Liver (tissue), 9 donors: ENCODE data around the gene CDKN2B-AS1. TPM values are rescaled to one million over a fixed set of nuclear protein-coding genes. Genes with fewer than 3 reads are reported as not detected.

ENCODE experiments used
- DNase-seq: peaks from one replicate; pipeline ENCODE4 v3.0.0-alpha.2; 2017; ENCODE audit warnings: low spot score
- H3K27ac ChIP-seq, 2 donors: one replicate each; pipeline ENCODE4 v1.7.0; 2013; ENCODE audit warnings: inconsistent platforms in 2 of 2, low read length in 2 of 2, control low read depth in 1 of 2, low read depth in 1 of 2, mild to moderate bottlenecking in 1 of 2
- H3K27me3 ChIP-seq, 4 donors: one replicate each; pipeline versions ENCODE4 v1.6.1 to v1.7.0; 2013; ENCODE audit warnings: low read length in 3 of 4, inconsistent platforms in 1 of 4, mild to moderate bottlenecking in 1 of 4, moderate library complexity in 1 of 4; ENCODE audit not compliant: control insufficient read depth in 4 of 4, insufficient read depth in 4 of 4
- H3K36me3 ChIP-seq, 4 donors: one replicate each; pipeline versions ENCODE4 v1.6.1 to v1.7.0; 2013; ENCODE audit warnings: low read length in 3 of 4, mild to moderate bottlenecking in 3 of 4, low read depth in 1 of 4, moderate library complexity in 1 of 4; ENCODE audit not compliant: control insufficient read depth in 4 of 4, insufficient read depth in 3 of 4
- H3K4me1 ChIP-seq, 4 donors: one replicate each; pipeline versions ENCODE4 v1.6.1 to v1.7.0; 2013; ENCODE audit warnings: low read length in 3 of 4, mild to moderate bottlenecking in 3 of 4, moderate library complexity in 1 of 4; ENCODE audit not compliant: control insufficient read depth in 4 of 4, insufficient read depth in 4 of 4
- H3K4me3 ChIP-seq, 3 donors: one replicate each; pipeline versions ENCODE4 v1.6.1 to v1.7.0; 2013; ENCODE audit warnings: low read length in 3 of 3, control low read depth in 1 of 3, low read depth in 1 of 3, mild to moderate bottlenecking in 1 of 3
- H3K9ac ChIP-seq, 2 donors: one replicate each; pipeline ENCODE4 v1.7.0; 2013; ENCODE audit warnings: low read length in 2 of 2, mild to moderate bottlenecking in 2 of 2, moderate library complexity in 2 of 2, control low read depth in 1 of 2, low read depth in 1 of 2
- H3K9me3 ChIP-seq, 4 donors: one replicate each; pipeline versions ENCODE4 v1.6.1 to v1.7.0; 2013; ENCODE audit warnings: low read length in 3 of 4; ENCODE audit not compliant: control insufficient read depth in 4 of 4
- EGR1 ChIP-seq, 2 donors: IDR thresholded peaks; 2 replicates each; pipeline ENCODE4 v1.6.1; 2016 to 2018; ENCODE audit warnings: antibody characterized with exemption in 2 of 2, low read depth in 2 of 2
- FOXA1 ChIP-seq: IDR thresholded peaks from 2 replicates; pipeline ENCODE4 v1.6.1; 2016; ENCODE audit warnings: antibody characterized with exemption
- FOXA2 ChIP-seq: IDR thresholded peaks from 2 replicates; pipeline ENCODE4 v1.6.1; 2016; ENCODE audit warnings: antibody characterized with exemption
- GABPA ChIP-seq, 2 donors: IDR thresholded peaks in 1 of 2; conservative IDR thresholded peaks in 1 of 2; 2 replicates each; pipeline ENCODE4 v1.6.1; 2016; ENCODE audit warnings: antibody characterized with exemption in 2 of 2, mild to moderate bottlenecking in 1 of 2, moderate library complexity in 1 of 2
- HNF4A ChIP-seq, 2 donors: conservative IDR thresholded peaks; 2 replicates each; pipeline ENCODE4 v1.6.1; 2016; ENCODE audit warnings: antibody characterized with exemption in 2 of 2, mild to moderate bottlenecking in 2 of 2
- HNF4G ChIP-seq: IDR thresholded peaks from 2 replicates; pipeline ENCODE4 v1.6.1; 2016; ENCODE audit warnings: antibody characterized with exemption
- JUND ChIP-seq, 2 donors: IDR thresholded peaks; 2 replicates each; pipeline ENCODE4 v1.6.1; 2016; ENCODE audit warnings: antibody characterized with exemption in 2 of 2
- NR2F2 ChIP-seq: IDR thresholded peaks from 2 replicates; pipeline ENCODE4 v1.6.1; 2016; ENCODE audit warnings: antibody characterized with exemption
- RAD21 ChIP-seq, 2 donors: IDR thresholded peaks; 2 replicates each; pipeline ENCODE4 v1.6.1; 2016; ENCODE audit warnings: antibody characterized with exemption in 2 of 2, mild to moderate bottlenecking in 2 of 2
- RXRA ChIP-seq, 2 donors: IDR thresholded peaks; 2 replicates each; pipeline ENCODE4 v1.6.1; 2017 to 2018; ENCODE audit warnings: antibody characterized with exemption in 2 of 2, mild to moderate bottlenecking in 1 of 2
- SP1 ChIP-seq: IDR thresholded peaks from 2 replicates; pipeline ENCODE4 v1.6.1; 2018; ENCODE audit warnings: antibody characterized with exemption, mild to moderate bottlenecking
- TAF1 ChIP-seq: conservative IDR thresholded peaks from 2 replicates; pipeline ENCODE4 v1.6.1; 2016; ENCODE audit warnings: antibody characterized with exemption, mild to moderate bottlenecking
- YY1 ChIP-seq: IDR thresholded peaks from 2 replicates; pipeline ENCODE4 v1.6.1; 2016; ENCODE audit warnings: antibody characterized with exemption, mild to moderate bottlenecking
- WGBS: extraction: QIAGEN DNeasy Blood & Tissue Kit; methylation state at CpG from one replicate; pipeline ENCODE4 v1.1.7; 2013; 5-methylcytosine and 5-hydroxymethylcytosine counted together
- polyA plus RNA-seq, 2 donors: library from polyadenylated mRNA; stranded (reverse) in 1 of 2; unstranded in 1 of 2; fragments of 200-250 nt in 1 of 2; fragments of >200 nt in 1 of 2; fragmentation: Nextera tagmentation in 1 of 2; extraction: Ambion mirVana in 1 of 2; gene quantifications; one replicate each; pipeline versions ENCODE4 v1.2.1 to v1.2.3, GENCODE V29; 2013 to 2015
- total RNA-seq, 2 donors: library from RNA; depleted of rRNA; stranded (reverse); fragments of >200 nt; gene quantifications; one replicate each; pipeline ENCODE4 v1.2.3, GENCODE V29; 2014
- TF ChIP-seq, protein P1 (sequence below): IDR thresholded peaks from 2 replicates; pipeline ENCODE4 v1.6.1; 2016; ENCODE audit warnings: antibody characterized with exemption
- TF ChIP-seq, protein P2 (sequence below): IDR thresholded peaks from 2 replicates; pipeline ENCODE4 v1.6.1; 2016; ENCODE audit warnings: antibody characterized with exemption
- TF ChIP-seq, protein P3 (sequence below): fragments of 150-350 bp; IDR thresholded peaks from 2 replicates; pipeline ENCODE4 v1.5.1; 2017; ENCODE audit warnings: improper control_type of control experiment, low read depth, low read length; ENCODE audit not compliant: missing input control
- TF ChIP-seq, protein P4 (sequence below): IDR thresholded peaks from 2 replicates; pipeline ENCODE4 v1.6.1; 2016; ENCODE audit warnings: antibody characterized with exemption
- TF ChIP-seq, protein P5 (sequence below): IDR thresholded peaks from 2 replicates; pipeline ENCODE4 v1.6.1; 2016; ENCODE audit warnings: antibody characterized with exemption, mild to moderate bottlenecking
- donor health status: healthy.
- donor health status: healthy.
- donor health status: healthy.
- donor health status: healthy.
- donor health status: healthy.

The CDKN2B-AS1 gene
- total and polyA plus RNA-seq, 4 donors = 0.08 to 0.42 TPM; not detected in 2

DNA sequence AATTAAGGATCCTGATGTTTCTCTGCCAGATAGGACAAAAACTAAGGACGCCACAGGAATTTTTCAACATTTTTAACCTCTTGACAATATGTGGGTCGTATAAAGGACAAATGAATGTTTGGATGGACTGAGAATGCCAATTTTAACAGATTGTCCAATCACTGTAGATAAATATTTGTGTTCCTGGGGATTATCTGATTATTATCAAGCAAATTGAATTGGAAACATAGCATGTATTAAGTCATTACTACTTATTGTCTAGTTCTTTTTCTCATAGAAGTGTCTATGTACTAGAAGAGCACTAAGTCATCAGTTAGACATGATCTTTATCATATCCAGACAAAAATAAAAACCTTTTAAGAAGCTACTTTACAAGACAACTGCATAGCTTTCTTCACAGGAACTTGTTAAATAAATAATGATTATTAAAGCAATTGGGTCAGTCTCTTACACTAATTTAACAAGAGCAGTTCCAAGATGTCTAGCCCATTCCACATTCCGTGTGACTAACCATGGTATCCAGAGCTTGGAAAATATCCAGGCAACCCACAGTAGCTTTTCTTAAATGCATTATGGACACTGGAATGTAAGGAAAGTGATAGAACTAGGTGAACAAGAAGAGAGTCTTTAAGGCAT is 142.0 kb downstream of the CDKN2B-AS1 start:
- H3K9ac ChIP-seq = no peak overlapping the region
- H3K4me3 ChIP-seq = no peak overlapping the region
- no peaks in the 10 kb centered on the region for H3K36me3 ChIP-seq
- no peaks in the 10 kb centered on the region for H3K4me1 ChIP-seq
- no peaks in the 10 kb centered on the region for H3K27me3 ChIP-seq
- TF ChIP-seq RXRA (IDR thresholded peaks at IDR 0.05) = no peak
- TF ChIP-seq EGR1 (IDR thresholded peaks at IDR 0.05; ENCODE audit: low read depth in 2 of 2) = no peak
- TF ChIP-seq, protein P1, sequence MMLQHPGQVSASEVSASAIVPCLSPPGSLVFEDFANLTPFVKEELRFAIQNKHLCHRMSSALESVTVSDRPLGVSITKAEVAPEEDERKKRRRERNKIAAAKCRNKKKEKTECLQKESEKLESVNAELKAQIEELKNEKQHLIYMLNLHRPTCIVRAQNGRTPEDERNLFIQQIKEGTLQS = no peak
- TF ChIP-seq FOXA2 = no peak
- TF ChIP-seq SP1 = no peak
- no peak for TF ChIP-seq JUND (IDR thresholded peaks at IDR 0.05)
- TF ChIP-seq, protein P2, sequence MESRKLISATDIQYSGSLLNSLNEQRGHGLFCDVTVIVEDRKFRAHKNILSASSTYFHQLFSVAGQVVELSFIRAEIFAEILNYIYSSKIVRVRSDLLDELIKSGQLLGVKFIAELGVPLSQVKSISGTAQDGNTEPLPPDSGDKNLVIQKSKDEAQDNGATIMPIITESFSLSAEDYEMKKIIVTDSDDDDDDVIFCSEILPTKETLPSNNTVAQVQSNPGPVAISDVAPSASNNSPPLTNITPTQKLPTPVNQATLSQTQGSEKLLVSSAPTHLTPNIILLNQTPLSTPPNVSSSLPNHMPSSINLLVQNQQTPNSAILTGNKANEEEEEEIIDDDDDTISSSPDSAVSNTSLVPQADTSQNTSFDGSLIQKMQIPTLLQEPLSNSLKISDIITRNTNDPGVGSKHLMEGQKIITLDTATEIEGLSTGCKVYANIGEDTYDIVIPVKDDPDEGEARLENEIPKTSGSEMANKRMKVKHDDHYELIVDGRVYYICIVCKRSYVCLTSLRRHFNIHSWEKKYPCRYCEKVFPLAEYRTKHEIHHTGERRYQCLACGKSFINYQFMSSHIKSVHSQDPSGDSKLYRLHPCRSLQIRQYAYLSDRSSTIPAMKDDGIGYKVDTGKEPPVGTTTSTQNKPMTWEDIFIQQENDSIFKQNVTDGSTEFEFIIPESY = no peak
- TF ChIP-seq RAD21 (IDR thresholded peaks at IDR 0.05) = no peak
- TF ChIP-seq, protein P3, sequence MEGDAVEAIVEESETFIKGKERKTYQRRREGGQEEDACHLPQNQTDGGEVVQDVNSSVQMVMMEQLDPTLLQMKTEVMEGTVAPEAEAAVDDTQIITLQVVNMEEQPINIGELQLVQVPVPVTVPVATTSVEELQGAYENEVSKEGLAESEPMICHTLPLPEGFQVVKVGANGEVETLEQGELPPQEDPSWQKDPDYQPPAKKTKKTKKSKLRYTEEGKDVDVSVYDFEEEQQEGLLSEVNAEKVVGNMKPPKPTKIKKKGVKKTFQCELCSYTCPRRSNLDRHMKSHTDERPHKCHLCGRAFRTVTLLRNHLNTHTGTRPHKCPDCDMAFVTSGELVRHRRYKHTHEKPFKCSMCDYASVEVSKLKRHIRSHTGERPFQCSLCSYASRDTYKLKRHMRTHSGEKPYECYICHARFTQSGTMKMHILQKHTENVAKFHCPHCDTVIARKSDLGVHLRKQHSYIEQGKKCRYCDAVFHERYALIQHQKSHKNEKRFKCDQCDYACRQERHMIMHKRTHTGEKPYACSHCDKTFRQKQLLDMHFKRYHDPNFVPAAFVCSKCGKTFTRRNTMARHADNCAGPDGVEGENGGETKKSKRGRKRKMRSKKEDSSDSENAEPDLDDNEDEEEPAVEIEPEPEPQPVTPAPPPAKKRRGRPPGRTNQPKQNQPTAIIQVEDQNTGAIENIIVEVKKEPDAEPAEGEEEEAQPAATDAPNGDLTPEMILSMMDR = no peak
- no peak for TF ChIP-seq NR2F2
- no peak for TF ChIP-seq TAF1
- TF ChIP-seq YY1 = no peak
- no peak for TF ChIP-seq HNF4G
- TF ChIP-seq, protein P4, sequence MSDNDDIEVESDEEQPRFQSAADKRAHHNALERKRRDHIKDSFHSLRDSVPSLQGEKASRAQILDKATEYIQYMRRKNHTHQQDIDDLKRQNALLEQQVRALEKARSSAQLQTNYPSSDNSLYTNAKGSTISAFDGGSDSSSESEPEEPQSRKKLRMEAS = no peak
- TF ChIP-seq, protein P5, sequence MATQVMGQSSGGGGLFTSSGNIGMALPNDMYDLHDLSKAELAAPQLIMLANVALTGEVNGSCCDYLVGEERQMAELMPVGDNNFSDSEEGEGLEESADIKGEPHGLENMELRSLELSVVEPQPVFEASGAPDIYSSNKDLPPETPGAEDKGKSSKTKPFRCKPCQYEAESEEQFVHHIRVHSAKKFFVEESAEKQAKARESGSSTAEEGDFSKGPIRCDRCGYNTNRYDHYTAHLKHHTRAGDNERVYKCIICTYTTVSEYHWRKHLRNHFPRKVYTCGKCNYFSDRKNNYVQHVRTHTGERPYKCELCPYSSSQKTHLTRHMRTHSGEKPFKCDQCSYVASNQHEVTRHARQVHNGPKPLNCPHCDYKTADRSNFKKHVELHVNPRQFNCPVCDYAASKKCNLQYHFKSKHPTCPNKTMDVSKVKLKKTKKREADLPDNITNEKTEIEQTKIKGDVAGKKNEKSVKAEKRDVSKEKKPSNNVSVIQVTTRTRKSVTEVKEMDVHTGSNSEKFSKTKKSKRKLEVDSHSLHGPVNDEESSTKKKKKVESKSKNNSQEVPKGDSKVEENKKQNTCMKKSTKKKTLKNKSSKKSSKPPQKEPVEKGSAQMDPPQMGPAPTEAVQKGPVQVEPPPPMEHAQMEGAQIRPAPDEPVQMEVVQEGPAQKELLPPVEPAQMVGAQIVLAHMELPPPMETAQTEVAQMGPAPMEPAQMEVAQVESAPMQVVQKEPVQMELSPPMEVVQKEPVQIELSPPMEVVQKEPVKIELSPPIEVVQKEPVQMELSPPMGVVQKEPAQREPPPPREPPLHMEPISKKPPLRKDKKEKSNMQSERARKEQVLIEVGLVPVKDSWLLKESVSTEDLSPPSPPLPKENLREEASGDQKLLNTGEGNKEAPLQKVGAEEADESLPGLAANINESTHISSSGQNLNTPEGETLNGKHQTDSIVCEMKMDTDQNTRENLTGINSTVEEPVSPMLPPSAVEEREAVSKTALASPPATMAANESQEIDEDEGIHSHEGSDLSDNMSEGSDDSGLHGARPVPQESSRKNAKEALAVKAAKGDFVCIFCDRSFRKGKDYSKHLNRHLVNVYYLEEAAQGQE = no peak
- no peak for TF ChIP-seq GABPA (IDR thresholded peaks at IDR 0.05 in 1 of 2, conservative IDR thresholded peaks at IDR 0.05 in 1 of 2)
- no peak for TF ChIP-seq FOXA1
- no peak for TF ChIP-seq HNF4A (conservative IDR thresholded peaks at IDR 0.05)
- no peak for DNase-seq
- no peak overlapping the region for H3K27ac ChIP-seq
- WGBS = 61% methylated on average over 3 of the region's 3 CpGs
- H3K9me3 ChIP-seq = no peaks in the 10 kb centered on the region
